Adipocyte (in vitro differentiated cells): ENCODE data around the gene ZNF12.
"Not testable (repeated sequence)": the region's sequence is repeated elsewhere in the genome, so short reads cannot be mapped to it uniquely, and the experiment has no call there.

Experiments used
- DNase-seq: peaks from one replicate; pipeline ENCODE4 v3.0.0-alpha.2; 2015; ENCODE audit warnings: low read depth
- H3K27me3 ChIP-seq: replicated peaks from 2 replicates; pipeline ENCODE4 v1.7.0; 2013; ENCODE audit warnings: mild to moderate bottlenecking, low read length, moderate library complexity; ENCODE audit not compliant: control insufficient read depth, insufficient read depth
- H3K36me3 ChIP-seq: 2 replicates; pipeline ENCODE4 v1.7.0; 2013; ENCODE audit warnings: low read length, mild to moderate bottlenecking, moderate library complexity; ENCODE audit not compliant: control insufficient read depth, insufficient read depth, severe bottlenecking
- H3K4me1 ChIP-seq: 2 replicates; pipeline ENCODE4 v1.7.0; 2013; ENCODE audit warnings: mild to moderate bottlenecking, low read length, moderate library complexity; ENCODE audit not compliant: control insufficient read depth, insufficient read depth
- H3K4me3 ChIP-seq: 2 replicates; pipeline ENCODE4 v1.7.0; 2013; ENCODE audit warnings: mild to moderate bottlenecking, low read length, moderate library complexity
- H3K9ac ChIP-seq: 2 replicates; pipeline ENCODE4 v1.7.0; 2013; ENCODE audit warnings: mild to moderate bottlenecking, low read length, moderate library complexity
- H3K9me3 ChIP-seq: 2 replicates; pipeline ENCODE4 v1.7.0; 2013; ENCODE audit warnings: mild to moderate bottlenecking, low read length, moderate library complexity; ENCODE audit not compliant: control insufficient read depth

Gene ZNF12

GRCh38 chr7:6725003-6725402 is 18.3 kb upstream of the ZNF12 start:
- Histone ChIP-seq H3K4me1 (no peaks in the 10 kb centered on the region), H3K9me3 (no peaks in the 10 kb centered on the region), H3K4me3 (no peak overlapping the region), H3K27me3 (peaks cover 5% of the 10 kb centered on the region), H3K9ac (no peak overlapping the region), H3K36me3 (no peaks in the 10 kb centered on the region)
- DNase-seq, result no peak

DNA sequence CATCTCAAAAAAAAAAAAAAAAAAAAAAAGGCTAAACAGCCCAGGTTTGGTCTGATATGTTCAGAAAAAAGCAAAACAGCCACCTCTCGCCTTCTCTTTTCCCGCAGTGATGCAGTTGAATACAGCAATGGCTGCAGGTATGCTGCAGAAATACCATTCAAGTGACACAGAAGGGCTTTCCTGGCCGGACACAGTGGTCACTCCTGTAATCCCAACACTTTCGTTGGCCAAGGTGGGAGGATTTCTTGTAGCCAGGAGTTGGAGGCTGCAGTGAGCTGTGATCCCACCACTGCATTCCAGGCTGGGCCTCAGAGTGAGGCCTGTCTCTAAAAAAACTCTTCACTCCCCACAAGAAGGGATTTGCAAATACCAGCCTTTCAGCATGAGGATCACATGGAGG is 17.6 kb upstream of the ZNF12 start:
- H3K36me3 ChIP-seq, H3K9me3 ChIP-seq, H3K4me1 ChIP-seq, H3K4me3 ChIP-seq, H3K27me3 ChIP-seq, DNase-seq, H3K9ac ChIP-seq: not testable (repeated sequence)

DNA sequence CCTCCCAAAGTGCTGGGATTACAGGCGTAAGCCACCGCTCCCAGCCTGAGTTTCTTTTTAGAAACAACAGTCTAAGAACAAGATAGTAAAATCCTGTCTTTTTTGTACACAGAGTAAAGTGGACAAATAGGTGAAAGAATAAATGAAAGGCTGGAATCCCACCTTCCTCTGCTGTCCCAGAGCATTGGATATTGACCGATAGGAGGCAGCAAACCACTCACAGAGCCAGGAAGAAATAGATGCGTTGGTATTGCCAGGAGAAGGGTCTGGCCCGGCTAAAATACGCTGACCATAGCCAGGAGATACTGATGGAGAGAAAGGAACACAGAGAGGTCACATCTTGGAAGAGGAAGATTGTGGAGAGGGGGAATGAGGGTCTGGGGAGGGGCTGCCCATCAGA is 11.4 kb upstream of the ZNF12 start:
- no peak overlapping the region for H3K9ac ChIP-seq
- H3K4me1 ChIP-seq, result no peaks in the 10 kb centered on the region
- peaks cover 5% of the 10 kb centered on the region for H3K27me3 ChIP-seq
- H3K4me3 ChIP-seq, result no peak overlapping the region
- H3K36me3 ChIP-seq, result no peaks in the 10 kb centered on the region
- no peak for DNase-seq
- H3K9me3 ChIP-seq, result no peaks in the 10 kb centered on the region

GRCh38 chr7:6715898-6716297 is 9.2 kb upstream of the ZNF12 start:
- H3K4me1 ChIP-seq, H3K36me3 ChIP-seq, H3K4me3 ChIP-seq, H3K9ac ChIP-seq, DNase-seq, H3K9me3 ChIP-seq, H3K27me3 ChIP-seq: not testable (repeated sequence)

- H3K9ac ChIP-seq, result no peak overlapping the region
- no peaks in the 10 kb centered on the region for H3K4me1 ChIP-seq
- no peaks in the 10 kb centered on the region for H3K9me3 ChIP-seq
- no peaks in the 10 kb centered on the region for H3K27me3 ChIP-seq
- H3K4me3 ChIP-seq, result no peak overlapping the region
- no peak for DNase-seq
- no peaks in the 10 kb centered on the region for H3K36me3 ChIP-seq
These were observed 7.6 kb upstream of the ZNF12 start for GRCh38 chr7:6714360-6714759.

DNA sequence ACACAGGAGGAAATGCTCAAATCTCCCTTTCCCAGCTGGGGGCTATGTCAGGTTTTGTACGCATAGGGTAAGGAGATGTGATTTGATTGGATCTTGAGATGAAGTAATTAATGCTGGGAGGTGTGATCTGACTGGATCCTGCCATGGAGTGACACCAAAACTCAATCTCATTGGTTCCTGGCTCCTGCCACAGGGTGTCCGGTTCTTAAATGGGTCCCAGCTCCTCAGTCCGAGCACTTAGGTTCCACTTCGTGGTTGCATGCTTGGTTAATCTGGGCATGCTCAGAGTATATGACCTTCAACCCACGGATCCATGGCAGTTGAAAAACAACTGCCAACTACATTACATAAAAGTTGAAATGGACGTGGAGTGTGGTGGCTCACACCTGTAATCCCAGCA is 3.1 kb upstream of the ZNF12 start:
- no peak for DNase-seq
- peaks cover 2% of the 10 kb centered on the region for H3K36me3 ChIP-seq
- H3K4me1 ChIP-seq, result peaks cover 16% of the 10 kb centered on the region
- H3K4me3 ChIP-seq, result no peak overlapping the region
- no peak overlapping the region for H3K9ac ChIP-seq
- H3K9me3 ChIP-seq, result no peaks in the 10 kb centered on the region
- no peaks in the 10 kb centered on the region for H3K27me3 ChIP-seq

DNA sequence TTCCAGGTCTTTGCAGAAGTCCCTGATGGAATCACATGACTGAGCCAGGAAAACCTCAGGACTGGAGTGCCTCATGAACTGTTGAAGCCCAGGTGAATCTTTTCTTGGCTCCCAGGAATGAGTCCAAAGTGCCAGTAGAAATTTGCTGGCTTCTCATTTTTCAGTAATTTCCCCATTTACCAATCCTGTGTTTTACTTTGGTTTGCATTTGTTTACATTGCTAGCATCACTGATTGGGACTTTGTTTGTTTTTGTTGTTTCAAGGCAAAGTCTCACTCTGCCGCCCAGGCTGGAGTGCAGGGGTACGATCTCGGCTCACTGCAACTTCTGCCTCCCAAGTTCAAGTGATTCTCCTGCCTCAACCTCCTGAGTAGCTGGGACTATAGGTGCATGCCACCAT is 1.6 kb upstream of the ZNF12 start:
- no peak overlapping the region for H3K9ac ChIP-seq
- no peak for DNase-seq
- no peaks in the 10 kb centered on the region for H3K27me3 ChIP-seq
- no peak overlapping the region for H3K4me3 ChIP-seq
- peaks cover 17% of the 10 kb centered on the region for H3K4me1 ChIP-seq
- H3K9me3 ChIP-seq, result peaks cover 9% of the 10 kb centered on the region
- H3K36me3 ChIP-seq, result peaks cover 15% of the 10 kb centered on the region

GRCh38 chr7:6705959-6706665 is 635 bp downstream of the ZNF12 start:
- H3K9ac ChIP-seq, result peak overlapping the region; percentile 98
- peak overlapping the region; percentile 96 for H3K4me3 ChIP-seq
- H3K4me1 ChIP-seq, result peaks cover 17% of the 10 kb centered on the region
- no peaks in the 10 kb centered on the region for H3K27me3 ChIP-seq
- DNase-seq, result peak; percentile 69
- peaks cover 31% of the 10 kb centered on the region for H3K36me3 ChIP-seq
- H3K9me3 ChIP-seq, result peaks cover 27% of the 10 kb centered on the region

DNA sequence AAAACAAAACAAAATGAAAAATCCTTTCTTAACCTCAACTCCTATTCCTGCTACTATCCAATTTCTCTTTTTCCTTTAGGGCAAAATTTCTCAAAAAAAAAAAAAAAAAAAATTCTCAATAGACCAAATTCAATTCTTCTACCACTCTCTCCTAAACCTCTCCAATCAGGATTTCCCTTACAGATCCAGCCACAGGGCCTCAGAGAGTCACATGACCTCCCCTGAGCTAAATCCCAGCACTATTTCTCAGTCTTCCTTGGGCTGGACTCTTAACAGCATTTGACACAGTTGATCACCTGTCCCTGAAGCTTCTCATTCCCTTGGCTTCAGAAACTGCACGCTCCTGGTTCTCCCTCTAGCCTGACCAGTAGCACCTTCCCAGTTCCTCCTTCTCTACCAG is 4.9 kb downstream of the ZNF12 start:
- Histone ChIP-seq H3K9me3 (peaks cover 66% of the 10 kb centered on the region), H3K9ac (no peak overlapping the region), H3K4me1 (peaks cover 12% of the 10 kb centered on the region), H3K36me3 (peaks cover 72% of the 10 kb centered on the region), H3K4me3 (no peak overlapping the region), H3K27me3 (no peaks in the 10 kb centered on the region)
- DNase-seq, result no peak

GRCh38 chr7:6700793-6701192 is 6.0 kb downstream of the ZNF12 start:
- Histone ChIP-seq H3K9ac (no peak overlapping the region), H3K36me3 (peaks cover 82% of the 10 kb centered on the region), H3K27me3 (no peaks in the 10 kb centered on the region), H3K9me3 (peaks cover 77% of the 10 kb centered on the region), H3K4me3 (no peak overlapping the region), H3K4me1 (peaks cover 11% of the 10 kb centered on the region)
- DNase-seq, result no peak

- no peaks in the 10 kb centered on the region for H3K27me3 ChIP-seq
- H3K9ac ChIP-seq, result no peak overlapping the region
- H3K4me3 ChIP-seq, result peak overlapping the region; percentile 51
- DNase-seq, result peak; percentile 17
- H3K4me1 ChIP-seq, result no peaks in the 10 kb centered on the region
- H3K9me3 ChIP-seq, result peaks cover 100% of the 10 kb centered on the region
- peaks cover 100% of the 10 kb centered on the region for H3K36me3 ChIP-seq
These were observed 15.1 kb downstream of the ZNF12 start for GRCh38 chr7:6691609-6692106.

DNA sequence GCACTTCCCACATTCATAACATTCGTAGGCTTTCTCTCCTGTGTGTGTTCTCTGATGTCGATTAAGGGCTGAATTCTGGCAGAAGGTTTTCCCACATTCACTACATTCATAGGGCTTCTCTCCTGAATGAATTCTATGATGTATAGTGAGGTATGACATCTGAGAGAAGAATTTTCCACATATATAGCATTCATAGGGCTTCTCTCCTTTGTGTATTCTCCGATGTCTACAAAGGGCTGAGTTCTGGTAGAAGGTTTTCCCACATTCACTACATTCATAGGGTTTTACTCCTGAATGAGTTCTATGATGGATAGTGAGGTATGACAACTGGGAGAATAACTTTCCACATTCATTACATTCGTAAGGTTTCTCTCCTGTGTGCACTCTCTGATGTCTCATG is 15.6 kb downstream of the ZNF12 start:
- Histone ChIP-seq H3K9ac (no peak overlapping the region), H3K9me3 (peaks cover 100% of the 10 kb centered on the region), H3K36me3 (peaks cover 100% of the 10 kb centered on the region), H3K27me3 (no peaks in the 10 kb centered on the region), H3K4me3 (peak overlapping the region; percentile 51), H3K4me1 (no peaks in the 10 kb centered on the region)
- DNase-seq, result no peak
